HCT116 (cell line): ENCODE measurements around the gene IFNLR1. TPM values are rescaled to one million over a fixed set of nuclear protein-coding genes. Genes with fewer than 3 reads are reported as not detected.

Source experiments
- ATAC-seq: fragments of 200-7000 bp; cut with Tn5 transposase; 2 replicates; pipeline ENCODE4 v1.9.1; 2020; ENCODE audit warnings: mild to moderate bottlenecking, moderate library complexity
- BruUV-seq: library from RNA; stranded (reverse); fragments of 400-500 nt; replicated peaks from 2 replicates; lab custom pipeline; 2021; lab: Mats Ljungman, UMichigan
- CTCF ChIA-PET: fragments of 300-600 bp; sonication (Branson Sonifier 250); formaldehyde crosslinking; loops from one replicate; lab custom pipeline; 2021; ENCODE audit warnings: antibody characterized with exemption; lab: Charles Lee
- POLR2A ChIA-PET: fragments of 300-600, 350-600 bp; sonication (Branson Sonifier 250); formaldehyde crosslinking; loops from one replicate; lab custom pipeline; 2021; ENCODE audit warnings: antibody characterized with exemption; lab: Charles Lee
- RAD21 ChIA-PET, 2 experiments: fragments of 300-600 bp; sonication (Branson Sonifier 250); formaldehyde crosslinking; loops; one replicate each; lab custom pipeline; 2023; ENCODE audit warnings: low total read pairs in 2 of 2; ENCODE audit not compliant: uncharacterized antibody in 2 of 2, unreplicated experiment in 2 of 2, low non-redundant PET in 1 of 2; lab: Charles Lee
- DNase-seq: peaks from one replicate; pipeline ENCODE4 v3.0.0-alpha.2; 2010; ENCODE audit warnings: low read depth, low spot score
- H2AFZ ChIP-seq: fragments of 200-600 bp; shearing (Covaris generic), sonication (generic); 2 replicates; pipeline ENCODE4 v1.6.1; 2017; ENCODE audit warnings: low read depth, mixed run types, mixed read lengths, antibody characterized with exemption, low read length; ENCODE audit not compliant: poor library complexity, severe bottlenecking
- H3K27ac ChIP-seq: 2 replicates; pipeline ENCODE4 v1.5.1; 2012; ENCODE audit warnings: low read depth, low read length
- H3K27me3 ChIP-seq: fragments of 200-600 bp; sonication (generic); 2 replicates; pipeline ENCODE4 v1.6.1; 2016; ENCODE audit warnings: mixed run types, low read length, mixed read lengths; ENCODE audit not compliant: insufficient read depth
- H3K36me3 ChIP-seq, 2 experiments: fragments of 200-500 bp in 1 of 2; fragments of 200-600 bp in 1 of 2; sonication (Bioruptor generic) in 1 of 2; sonication (generic) in 1 of 2; 2 replicates each; pipeline versions ENCODE4 v1.5.1 to v1.6.1; 2014 to 2016; ENCODE audit warnings: low read length in 2 of 2, inconsistent platforms in 1 of 2, mixed read lengths in 1 of 2, mixed run types in 1 of 2; ENCODE audit not compliant: insufficient read depth in 2 of 2, control insufficient read depth in 1 of 2
- H3K4me1 ChIP-seq, 2 experiments: fragments of 200-600 bp in 1 of 2; sonication (generic) in 1 of 2; 2 replicates each; pipeline versions ENCODE4 v1.5.1 to v1.6.1; 2012 to 2017; ENCODE audit warnings: low read length in 2 of 2, inconsistent platforms in 1 of 2, mild to moderate bottlenecking in 1 of 2, mixed read lengths in 1 of 2, mixed run types in 1 of 2, moderate library complexity in 1 of 2; ENCODE audit not compliant: insufficient read depth in 2 of 2, control insufficient read depth in 1 of 2
- H3K4me2 ChIP-seq: fragments of 200-600 bp; sonication (generic); 2 replicates; pipeline ENCODE4 v1.6.1; 2017; ENCODE audit warnings: mixed run types, low read length, mixed read lengths
- H3K4me3 ChIP-seq, 2 experiments: fragments of 200-600 bp in 1 of 2; sonication (generic) in 1 of 2; replicated peaks in 1 of 2; 2 replicates each; pipeline ENCODE4 v1.5.1; 2011 to 2016; ENCODE audit warnings: low read length in 2 of 2, control low read depth in 1 of 2, low read depth in 1 of 2, mild to moderate bottlenecking in 1 of 2, mixed read lengths in 1 of 2, mixed run types in 1 of 2
- H3K79me2 ChIP-seq: fragments of 200-600 bp; sonication (generic); 2 replicates; pipeline ENCODE4 v1.6.1; 2017; ENCODE audit warnings: mild to moderate bottlenecking, mixed run types, low read length, moderate library complexity, mixed read lengths; ENCODE audit not compliant: insufficient read depth
- H3K9ac ChIP-seq: fragments of 200-600 bp; sonication (generic); 2 replicates; pipeline ENCODE4 v1.6.1; 2016; ENCODE audit warnings: low read length, mixed read lengths
- H3K9me2 ChIP-seq: fragments of 200-600 bp; sonication (generic), shearing (Covaris generic); 2 replicates; pipeline ENCODE4 v1.6.1; 2017; ENCODE audit warnings: mixed run types, mild to moderate bottlenecking, moderate library complexity; ENCODE audit not compliant: insufficient read depth
- H3K9me3 ChIP-seq, 2 experiments: fragments of 200-500 bp in 1 of 2; fragments of 200-600 bp in 1 of 2; sonication (Bioruptor generic) in 1 of 2; sonication (generic) in 1 of 2; 2 replicates each; pipeline ENCODE4 v1.6.1; 2014 to 2017; ENCODE audit warnings: low read length in 2 of 2, mixed read lengths in 2 of 2, inconsistent platforms in 1 of 2, low read depth in 1 of 2, mild to moderate bottlenecking in 1 of 2, mixed run types in 1 of 2, moderate library complexity in 1 of 2; ENCODE audit not compliant: control insufficient read depth in 1 of 2, insufficient read depth in 1 of 2
- H4K20me1 ChIP-seq: fragments of 200-600 bp; sonication (generic), shearing (Covaris generic); 2 replicates; pipeline ENCODE4 v1.6.1; 2017; ENCODE audit warnings: mixed run types, mild to moderate bottlenecking, moderate library complexity; ENCODE audit not compliant: insufficient read depth
- CBX3 ChIP-seq: IDR thresholded peaks from 2 replicates; pipeline ENCODE4 v1.6.1; 2012; ENCODE audit warnings: low read depth
- CEBPB ChIP-seq: IDR thresholded peaks from 2 replicates; pipeline ENCODE4 v1.6.1; 2012; ENCODE audit warnings: low read depth
- EGR1 ChIP-seq: IDR thresholded peaks from 2 replicates; pipeline ENCODE4 v1.6.1; 2012; ENCODE audit warnings: low read depth
- EZH2 ChIP-seq: fragments of 200-600 bp; sonication (generic); IDR thresholded peaks from 2 replicates; pipeline ENCODE4 v1.6.1; 2017; ENCODE audit warnings: antibody characterized with exemption, mixed run types
- EZH2phosphoT487 ChIP-seq: fragments of 200-600 bp; IDR thresholded peaks from 2 replicates; pipeline ENCODE4 v1.6.1; 2018; ENCODE audit warnings: antibody characterized with exemption, borderline replicate concordance
- FOSL1 ChIP-seq: IDR thresholded peaks from 2 replicates; pipeline ENCODE4 v1.6.1; 2012; ENCODE audit warnings: low read depth
- JUND ChIP-seq: IDR thresholded peaks from 2 replicates; pipeline ENCODE4 v1.6.1; 2012
- POLR2A ChIP-seq: IDR thresholded peaks from 2 replicates; pipeline ENCODE4 v1.7.0; 2011; ENCODE audit warnings: borderline replicate concordance; ENCODE audit not compliant: insufficient read depth, insufficient read length; ENCODE audit errors: extremely low read depth
- POLR2AphosphoS5 ChIP-seq: IDR thresholded peaks from 2 replicates; pipeline ENCODE4 v1.6.1; 2011; ENCODE audit warnings: mild to moderate bottlenecking, low read depth, low read length, moderate library complexity
- RAD21 ChIP-seq: IDR thresholded peaks from 2 replicates; pipeline ENCODE4 v1.6.1; 2012; ENCODE audit warnings: low read depth, mild to moderate bottlenecking
- SIN3A ChIP-seq: IDR thresholded peaks from 2 replicates; pipeline ENCODE4 v1.6.1; 2012; ENCODE audit warnings: low read depth
- SRF ChIP-seq: IDR thresholded peaks from 2 replicates; pipeline ENCODE4 v1.6.1; 2012; ENCODE audit warnings: low read depth
- TCF7L2 ChIP-seq: IDR thresholded peaks from 2 replicates; pipeline ENCODE4 v1.7.0; 2011; ENCODE audit warnings: borderline replicate concordance, inconsistent platforms; ENCODE audit not compliant: insufficient read depth, insufficient read length; ENCODE audit errors: extremely low read depth
- YY1 ChIP-seq: IDR thresholded peaks from 2 replicates; pipeline ENCODE4 v1.6.1; 2011; ENCODE audit warnings: low read length, low read depth, moderate library complexity, mild to moderate bottlenecking; ENCODE audit not compliant: insufficient replicate concordance; ENCODE audit errors: extremely low read depth
- intact Hi-C: fragments of 100-400 bp; cut with micrococcal nuclease; formaldehyde crosslinking; loops from 2 replicates; pipeline ENCODE4 v1.10.0; 2022
- total RNA-seq: library from RNA; stranded (reverse); gene quantifications from one replicate; pipeline ENCODE4 v1.2.1, GENCODE V29; 2021; ENCODE audit not compliant: unreplicated experiment
- TF ChIP-seq, protein P1 (sequence below): IDR thresholded peaks from 2 replicates; pipeline ENCODE4 v1.6.1; 2012
- TF ChIP-seq, protein P2 (sequence below): IDR thresholded peaks from 2 replicates; pipeline ENCODE4 v1.6.1; 2012
- TF ChIP-seq, protein P3 (sequence below), 3 experiments: fragments of 200-600 bp in 1 of 3; sonication (generic) in 1 of 3; IDR thresholded peaks in 2 of 3; conservative IDR thresholded peaks in 1 of 3; 2 replicates each; pipeline ENCODE4 v1.5.1; 2012 to 2017; ENCODE audit warnings: low read depth in 2 of 3, low read length in 2 of 3, antibody characterized with exemption in 1 of 3, borderline replicate concordance in 1 of 3, control low read depth in 1 of 3, mild to moderate bottlenecking in 1 of 3, mixed read lengths in 1 of 3, mixed run types in 1 of 3, moderate library complexity in 1 of 3; ENCODE audit not compliant: insufficient read depth in 1 of 3
- TF ChIP-seq, protein P4 (sequence below): IDR thresholded peaks from 2 replicates; pipeline ENCODE4 v1.6.1; 2011; ENCODE audit warnings: mild to moderate bottlenecking, low read length, moderate library complexity; ENCODE audit not compliant: insufficient replicate concordance; ENCODE audit errors: extremely low read depth
- TF ChIP-seq, protein P5 (sequence below): IDR thresholded peaks from 2 replicates; pipeline ENCODE4 v1.6.1; 2012; ENCODE audit warnings: low read depth

Gene IFNLR1
- total RNA-seq, 1 experiment from 2014 or later: 7.6 TPM

DNA sequence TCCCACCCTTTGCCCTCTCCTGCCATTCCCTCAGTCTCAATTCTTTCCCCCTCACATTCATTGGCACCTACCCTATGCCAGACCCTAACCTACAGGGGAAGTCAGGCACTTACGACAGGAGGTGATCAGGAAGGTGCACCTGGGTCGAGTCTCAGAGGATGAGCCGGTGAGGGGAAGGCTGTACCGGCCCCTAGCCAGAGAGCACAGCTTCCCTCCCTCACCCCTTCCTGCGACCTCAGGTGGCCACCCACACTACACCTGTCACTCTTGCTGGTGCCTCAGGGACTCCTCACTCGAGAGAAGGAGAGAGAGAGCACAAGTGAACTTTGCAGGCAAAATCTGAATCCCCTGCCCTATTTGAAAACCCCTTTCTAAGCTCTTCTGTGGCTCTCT is 73.5 kb downstream of the IFNLR1 start:
- no peak overlapping the region for H3K9ac ChIP-seq
- CTCF ChIA-PET: no interaction called here
- BruUV-seq: no TSS peak
- H3K4me2 ChIP-seq: no peak overlapping the region
- intact Hi-C loops: no loop called here
- H3K9me3 ChIP-seq: no peaks in the 10 kb centered on the region
- H4K20me1 ChIP-seq: no peaks in the 10 kb centered on the region
- H3K36me3 ChIP-seq: no peaks in the 10 kb centered on the region
- H3K4me1 ChIP-seq: peaks cover 5 to 40% of the 10 kb centered on the region in 2 experiments
- RAD21 ChIA-PET: no interaction called here
- H3K79me2 ChIP-seq: no peaks in the 10 kb centered on the region; the same call in 1 of the 2 replicates
- H3K27me3 ChIP-seq: no peaks in the 10 kb centered on the region
- H2AFZ ChIP-seq: no peak overlapping the region
- ATAC-seq (no peak), DNase-seq (no peak)
- no peak overlapping the region for H3K4me3 ChIP-seq
- H3K9me2 ChIP-seq: no peaks in the 10 kb centered on the region
- POLR2A ChIA-PET: no interaction called here
- no peak for TF ChIP-seq TCF7L2
- TF ChIP-seq CEBPB: no peak
- TF ChIP-seq, protein P1, sequence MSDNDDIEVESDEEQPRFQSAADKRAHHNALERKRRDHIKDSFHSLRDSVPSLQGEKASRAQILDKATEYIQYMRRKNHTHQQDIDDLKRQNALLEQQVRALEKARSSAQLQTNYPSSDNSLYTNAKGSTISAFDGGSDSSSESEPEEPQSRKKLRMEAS: no peak
- no peak for TF ChIP-seq POLR2AphosphoS5
- TF ChIP-seq, protein P2, sequence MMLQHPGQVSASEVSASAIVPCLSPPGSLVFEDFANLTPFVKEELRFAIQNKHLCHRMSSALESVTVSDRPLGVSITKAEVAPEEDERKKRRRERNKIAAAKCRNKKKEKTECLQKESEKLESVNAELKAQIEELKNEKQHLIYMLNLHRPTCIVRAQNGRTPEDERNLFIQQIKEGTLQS: no peak
- TF ChIP-seq EGR1: no peak
- TF ChIP-seq JUND: no peak
- TF ChIP-seq YY1: no peak
- TF ChIP-seq, protein P3, sequence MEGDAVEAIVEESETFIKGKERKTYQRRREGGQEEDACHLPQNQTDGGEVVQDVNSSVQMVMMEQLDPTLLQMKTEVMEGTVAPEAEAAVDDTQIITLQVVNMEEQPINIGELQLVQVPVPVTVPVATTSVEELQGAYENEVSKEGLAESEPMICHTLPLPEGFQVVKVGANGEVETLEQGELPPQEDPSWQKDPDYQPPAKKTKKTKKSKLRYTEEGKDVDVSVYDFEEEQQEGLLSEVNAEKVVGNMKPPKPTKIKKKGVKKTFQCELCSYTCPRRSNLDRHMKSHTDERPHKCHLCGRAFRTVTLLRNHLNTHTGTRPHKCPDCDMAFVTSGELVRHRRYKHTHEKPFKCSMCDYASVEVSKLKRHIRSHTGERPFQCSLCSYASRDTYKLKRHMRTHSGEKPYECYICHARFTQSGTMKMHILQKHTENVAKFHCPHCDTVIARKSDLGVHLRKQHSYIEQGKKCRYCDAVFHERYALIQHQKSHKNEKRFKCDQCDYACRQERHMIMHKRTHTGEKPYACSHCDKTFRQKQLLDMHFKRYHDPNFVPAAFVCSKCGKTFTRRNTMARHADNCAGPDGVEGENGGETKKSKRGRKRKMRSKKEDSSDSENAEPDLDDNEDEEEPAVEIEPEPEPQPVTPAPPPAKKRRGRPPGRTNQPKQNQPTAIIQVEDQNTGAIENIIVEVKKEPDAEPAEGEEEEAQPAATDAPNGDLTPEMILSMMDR (IDR thresholded peaks at IDR 0.05 in 2 of 3, conservative IDR thresholded peaks at IDR 0.05 in 1 of 3; ENCODE audit: borderline replicate concordance in 1 of 3, insufficient read depth in 1 of 3, low read depth in 2 of 3, low read length in 2 of 3): no peak
- TF ChIP-seq, protein P4, sequence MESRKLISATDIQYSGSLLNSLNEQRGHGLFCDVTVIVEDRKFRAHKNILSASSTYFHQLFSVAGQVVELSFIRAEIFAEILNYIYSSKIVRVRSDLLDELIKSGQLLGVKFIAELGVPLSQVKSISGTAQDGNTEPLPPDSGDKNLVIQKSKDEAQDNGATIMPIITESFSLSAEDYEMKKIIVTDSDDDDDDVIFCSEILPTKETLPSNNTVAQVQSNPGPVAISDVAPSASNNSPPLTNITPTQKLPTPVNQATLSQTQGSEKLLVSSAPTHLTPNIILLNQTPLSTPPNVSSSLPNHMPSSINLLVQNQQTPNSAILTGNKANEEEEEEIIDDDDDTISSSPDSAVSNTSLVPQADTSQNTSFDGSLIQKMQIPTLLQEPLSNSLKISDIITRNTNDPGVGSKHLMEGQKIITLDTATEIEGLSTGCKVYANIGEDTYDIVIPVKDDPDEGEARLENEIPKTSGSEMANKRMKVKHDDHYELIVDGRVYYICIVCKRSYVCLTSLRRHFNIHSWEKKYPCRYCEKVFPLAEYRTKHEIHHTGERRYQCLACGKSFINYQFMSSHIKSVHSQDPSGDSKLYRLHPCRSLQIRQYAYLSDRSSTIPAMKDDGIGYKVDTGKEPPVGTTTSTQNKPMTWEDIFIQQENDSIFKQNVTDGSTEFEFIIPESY: no peak
- TF ChIP-seq, protein P5, sequence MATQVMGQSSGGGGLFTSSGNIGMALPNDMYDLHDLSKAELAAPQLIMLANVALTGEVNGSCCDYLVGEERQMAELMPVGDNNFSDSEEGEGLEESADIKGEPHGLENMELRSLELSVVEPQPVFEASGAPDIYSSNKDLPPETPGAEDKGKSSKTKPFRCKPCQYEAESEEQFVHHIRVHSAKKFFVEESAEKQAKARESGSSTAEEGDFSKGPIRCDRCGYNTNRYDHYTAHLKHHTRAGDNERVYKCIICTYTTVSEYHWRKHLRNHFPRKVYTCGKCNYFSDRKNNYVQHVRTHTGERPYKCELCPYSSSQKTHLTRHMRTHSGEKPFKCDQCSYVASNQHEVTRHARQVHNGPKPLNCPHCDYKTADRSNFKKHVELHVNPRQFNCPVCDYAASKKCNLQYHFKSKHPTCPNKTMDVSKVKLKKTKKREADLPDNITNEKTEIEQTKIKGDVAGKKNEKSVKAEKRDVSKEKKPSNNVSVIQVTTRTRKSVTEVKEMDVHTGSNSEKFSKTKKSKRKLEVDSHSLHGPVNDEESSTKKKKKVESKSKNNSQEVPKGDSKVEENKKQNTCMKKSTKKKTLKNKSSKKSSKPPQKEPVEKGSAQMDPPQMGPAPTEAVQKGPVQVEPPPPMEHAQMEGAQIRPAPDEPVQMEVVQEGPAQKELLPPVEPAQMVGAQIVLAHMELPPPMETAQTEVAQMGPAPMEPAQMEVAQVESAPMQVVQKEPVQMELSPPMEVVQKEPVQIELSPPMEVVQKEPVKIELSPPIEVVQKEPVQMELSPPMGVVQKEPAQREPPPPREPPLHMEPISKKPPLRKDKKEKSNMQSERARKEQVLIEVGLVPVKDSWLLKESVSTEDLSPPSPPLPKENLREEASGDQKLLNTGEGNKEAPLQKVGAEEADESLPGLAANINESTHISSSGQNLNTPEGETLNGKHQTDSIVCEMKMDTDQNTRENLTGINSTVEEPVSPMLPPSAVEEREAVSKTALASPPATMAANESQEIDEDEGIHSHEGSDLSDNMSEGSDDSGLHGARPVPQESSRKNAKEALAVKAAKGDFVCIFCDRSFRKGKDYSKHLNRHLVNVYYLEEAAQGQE: no peak
- no peak for TF ChIP-seq CBX3
- TF ChIP-seq FOSL1: no peak
- TF ChIP-seq EZH2: no peak
- TF ChIP-seq RAD21: no peak
- no peak for TF ChIP-seq POLR2A
- TF ChIP-seq EZH2phosphoT487: no peak
- no peak for TF ChIP-seq SIN3A
- TF ChIP-seq SRF: no peak
- H3K27ac ChIP-seq: no peak overlapping the region
